Astrocyte (in vitro differentiated cells and primary cell): ENCODE results near the gene STX11. TPM values are rescaled to one million over a fixed set of nuclear protein-coding genes. Genes with fewer than 3 reads are reported as not detected.

Experiments used
- DNase-seq: peaks from one replicate; pipeline ENCODE4 v3.0.0-alpha.2; 2010; ENCODE audit warnings: low read depth
- FAIRE-seq: peaks from 2 replicates; lab custom pipeline; 2011; peaks lifted over from hg19 to GRCh38; lab: Jason Lieb, UNC
- H2AFZ ChIP-seq: 2 replicates; pipeline ENCODE4 v1.6.0; 2012; ENCODE audit warnings: low read depth, low read length, inconsistent platforms
- H3K27ac ChIP-seq: 2 replicates; pipeline ENCODE4 v1.5.1; 2011; ENCODE audit warnings: low read depth, low read length, inconsistent platforms
- H3K27me3 ChIP-seq: 2 replicates; pipeline ENCODE4 v1.6.0; 2011; ENCODE audit warnings: low read length, inconsistent platforms; ENCODE audit not compliant: insufficient read depth
- H3K36me3 ChIP-seq: 2 replicates; pipeline ENCODE4 v1.5.1; 2011; ENCODE audit warnings: low read length, inconsistent platforms; ENCODE audit not compliant: insufficient read depth
- H3K4me1 ChIP-seq: 2 replicates; pipeline ENCODE4 v1.5.1; 2011; ENCODE audit warnings: low read length, inconsistent platforms; ENCODE audit not compliant: insufficient read depth
- H3K4me2 ChIP-seq: 2 replicates; pipeline ENCODE4 v1.6.0; 2012; ENCODE audit warnings: low read length, inconsistent platforms
- H3K4me3 ChIP-seq: 2 replicates; pipeline ENCODE4 v1.5.1; 2011; ENCODE audit warnings: low read depth, mild to moderate bottlenecking, low read length, inconsistent platforms; ENCODE audit not compliant: insufficient read depth
- H3K79me2 ChIP-seq: 2 replicates; pipeline ENCODE4 v1.6.0; 2012; ENCODE audit warnings: mild to moderate bottlenecking, low read length, inconsistent platforms; ENCODE audit not compliant: insufficient read depth
- H3K9ac ChIP-seq: 2 replicates; pipeline ENCODE4 v1.6.0; 2012; ENCODE audit warnings: mild to moderate bottlenecking, low read length, inconsistent platforms
- H3K9me3 ChIP-seq: 2 replicates; pipeline ENCODE4 v1.5.1; 2012; ENCODE audit warnings: low read depth, mild to moderate bottlenecking, low read length, inconsistent platforms; ENCODE audit not compliant: insufficient read depth
- H4K20me1 ChIP-seq: 2 replicates; pipeline ENCODE4 v1.6.0; 2012; ENCODE audit warnings: low read length, inconsistent platforms; ENCODE audit not compliant: insufficient read depth
- H3K27ac Mint-ChIP-seq: one replicate; pipeline ENCODE4 v1.8.0; 2021; ENCODE audit warnings: mild to moderate bottlenecking, mixed read lengths; ENCODE audit not compliant: unreplicated experiment
- H3K27me3 Mint-ChIP-seq: one replicate; pipeline ENCODE4 v1.8.0; 2021; ENCODE audit warnings: low read depth, mixed read lengths; ENCODE audit not compliant: unreplicated experiment
- H3K36me3 Mint-ChIP-seq: one replicate; pipeline ENCODE4 v1.8.0; 2021; ENCODE audit warnings: low read depth, mixed read lengths; ENCODE audit not compliant: unreplicated experiment
- H3K4me1 Mint-ChIP-seq: one replicate; pipeline ENCODE4 v1.8.0; 2021; ENCODE audit warnings: low read depth, mixed read lengths; ENCODE audit not compliant: unreplicated experiment
- H3K4me3 Mint-ChIP-seq: one replicate; pipeline ENCODE4 v1.8.0; 2021; ENCODE audit warnings: mild to moderate bottlenecking, moderate library complexity, mixed read lengths; ENCODE audit not compliant: unreplicated experiment
- H3K9me3 Mint-ChIP-seq: one replicate; pipeline ENCODE4 v1.8.0; 2021; ENCODE audit warnings: mild to moderate bottlenecking, mixed read lengths; ENCODE audit not compliant: unreplicated experiment
- EZH2 ChIP-seq: IDR thresholded peaks from 2 replicates; pipeline ENCODE4 v1.6.1; 2012; ENCODE audit warnings: mild to moderate bottlenecking, low read length, inconsistent platforms; ENCODE audit not compliant: insufficient read depth
- total RNA-seq: library from RNA; stranded (reverse); gene quantifications from 2 replicates; pipeline ENCODE4 v1.2.1, GENCODE V29; 2021
- TF ChIP-seq, protein P1 (sequence below): IDR thresholded peaks from 2 replicates; pipeline ENCODE4 v1.5.1; 2011; ENCODE audit warnings: low read depth, mild to moderate bottlenecking, inconsistent platforms, low read length, moderate library complexity; ENCODE audit not compliant: insufficient read depth

The STX11 gene
- total RNA-seq, 1 donor from 2014 or later = 2.0 TPM

DNA sequence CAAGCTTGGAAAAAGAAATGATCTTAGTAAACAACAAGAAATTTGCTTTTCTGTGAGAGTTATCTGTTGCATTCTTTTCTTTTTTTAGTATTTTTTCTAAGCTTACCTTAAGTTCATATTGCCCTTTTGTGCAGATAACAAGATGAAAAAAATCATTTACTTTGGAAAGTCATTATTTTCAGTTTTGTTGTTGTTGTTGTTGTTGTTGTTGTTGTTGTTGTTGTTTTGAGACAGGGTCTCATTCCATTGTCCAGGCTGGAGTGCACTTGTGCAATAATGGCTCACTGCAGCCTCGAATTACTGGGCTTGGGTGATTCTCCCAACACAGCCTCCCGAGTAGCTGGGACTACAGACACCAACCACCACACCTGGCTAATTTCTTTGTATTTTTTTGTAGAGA is 8.8 kb upstream of the STX11 start:
- Mint-ChIP-seq H3K4me1 (peaks cover 1% of the 10 kb centered on the region), H3K9me3 (no peaks in the 10 kb centered on the region), H3K27ac (no peak overlapping the region), H3K4me3 (no peak overlapping the region), H3K36me3 (no peaks in the 10 kb centered on the region), H3K27me3 (peaks cover 2% of the 10 kb centered on the region)
- no peaks in the 10 kb centered on the region for H3K36me3 ChIP-seq
- H2AFZ ChIP-seq = no peak overlapping the region
- FAIRE-seq = no peak
- no peak overlapping the region for H3K9ac ChIP-seq
- H3K4me3 ChIP-seq = no peak overlapping the region
- TF ChIP-seq EZH2 = no peak
- TF ChIP-seq, protein P1, sequence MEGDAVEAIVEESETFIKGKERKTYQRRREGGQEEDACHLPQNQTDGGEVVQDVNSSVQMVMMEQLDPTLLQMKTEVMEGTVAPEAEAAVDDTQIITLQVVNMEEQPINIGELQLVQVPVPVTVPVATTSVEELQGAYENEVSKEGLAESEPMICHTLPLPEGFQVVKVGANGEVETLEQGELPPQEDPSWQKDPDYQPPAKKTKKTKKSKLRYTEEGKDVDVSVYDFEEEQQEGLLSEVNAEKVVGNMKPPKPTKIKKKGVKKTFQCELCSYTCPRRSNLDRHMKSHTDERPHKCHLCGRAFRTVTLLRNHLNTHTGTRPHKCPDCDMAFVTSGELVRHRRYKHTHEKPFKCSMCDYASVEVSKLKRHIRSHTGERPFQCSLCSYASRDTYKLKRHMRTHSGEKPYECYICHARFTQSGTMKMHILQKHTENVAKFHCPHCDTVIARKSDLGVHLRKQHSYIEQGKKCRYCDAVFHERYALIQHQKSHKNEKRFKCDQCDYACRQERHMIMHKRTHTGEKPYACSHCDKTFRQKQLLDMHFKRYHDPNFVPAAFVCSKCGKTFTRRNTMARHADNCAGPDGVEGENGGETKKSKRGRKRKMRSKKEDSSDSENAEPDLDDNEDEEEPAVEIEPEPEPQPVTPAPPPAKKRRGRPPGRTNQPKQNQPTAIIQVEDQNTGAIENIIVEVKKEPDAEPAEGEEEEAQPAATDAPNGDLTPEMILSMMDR = no peak
- H3K27me3 ChIP-seq = no peaks in the 10 kb centered on the region
- no peak overlapping the region for H3K27ac ChIP-seq
- DNase-seq = no peak
- no peaks in the 10 kb centered on the region for H3K9me3 ChIP-seq
- no peaks in the 10 kb centered on the region for H4K20me1 ChIP-seq
- no peaks in the 10 kb centered on the region for H3K4me1 ChIP-seq
- H3K79me2 ChIP-seq = no peaks in the 10 kb centered on the region
- H3K4me2 ChIP-seq = no peak overlapping the region

DNA sequence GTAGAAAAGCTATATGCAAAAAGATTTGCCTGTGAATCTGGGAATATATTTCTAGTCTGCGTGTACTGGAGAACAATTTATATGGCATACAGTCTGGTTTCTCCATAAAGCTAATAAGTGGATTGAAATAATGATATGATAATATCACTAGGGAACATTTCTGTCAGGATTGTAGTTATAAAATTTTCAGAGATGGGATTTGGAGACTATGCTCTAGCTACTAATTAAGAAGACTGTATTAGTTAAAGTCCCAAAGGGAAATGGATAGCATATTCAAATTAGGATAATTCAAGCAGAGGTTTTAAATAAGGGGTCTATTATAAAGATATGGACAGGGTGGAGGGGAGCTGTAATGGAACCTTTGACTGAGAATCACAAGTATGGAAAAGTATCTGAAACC is 7.2 kb upstream of the STX11 start:
- no peaks in the 10 kb centered on the region for H3K36me3 ChIP-seq
- H3K27me3 Mint-ChIP-seq = peaks cover 18% of the 10 kb centered on the region
- H3K9me3 Mint-ChIP-seq = no peaks in the 10 kb centered on the region
- H3K4me3 ChIP-seq = no peak overlapping the region
- no peaks in the 10 kb centered on the region for H4K20me1 ChIP-seq
- H3K27ac ChIP-seq = no peak overlapping the region
- no peak overlapping the region for H3K4me3 Mint-ChIP-seq
- no peaks in the 10 kb centered on the region for H3K4me1 ChIP-seq
- H3K9me3 ChIP-seq = no peaks in the 10 kb centered on the region
- TF ChIP-seq, protein P1 = no peak
- no peak for TF ChIP-seq EZH2
- no peaks in the 10 kb centered on the region for H3K79me2 ChIP-seq
- no peak overlapping the region for H3K9ac ChIP-seq
- H3K27ac Mint-ChIP-seq = no peak overlapping the region
- no peak overlapping the region for H3K4me2 ChIP-seq
- no peaks in the 10 kb centered on the region for H3K36me3 Mint-ChIP-seq
- FAIRE-seq (no peak), DNase-seq (no peak)
- peaks cover 1% of the 10 kb centered on the region for H3K4me1 Mint-ChIP-seq
- no peak overlapping the region for H2AFZ ChIP-seq
- no peaks in the 10 kb centered on the region for H3K27me3 ChIP-seq

DNA sequence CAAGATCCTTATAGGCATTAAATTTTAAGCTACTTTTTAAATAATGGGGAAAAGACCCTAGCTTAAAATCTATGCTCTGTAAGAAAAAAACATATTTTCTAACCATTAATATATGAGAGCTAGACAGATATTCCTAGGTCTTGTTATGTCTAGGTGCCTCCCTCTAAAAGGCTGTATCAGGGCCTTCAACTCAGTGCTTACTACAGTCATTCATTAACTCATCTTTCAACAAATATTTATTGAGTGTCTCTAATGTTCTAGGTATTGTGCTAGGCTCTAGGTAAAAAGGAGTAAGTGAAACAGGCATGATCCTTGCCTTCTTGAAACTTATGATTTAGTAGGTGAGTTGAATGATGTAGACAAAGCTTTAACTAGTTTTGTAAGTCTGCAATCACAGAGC is 6.4 kb upstream of the STX11 start:
- Histone ChIP-seq H3K27me3 (no peaks in the 10 kb centered on the region), H3K36me3 (no peaks in the 10 kb centered on the region), H2AFZ (no peak overlapping the region), H3K4me3 (no peak overlapping the region), H3K79me2 (no peaks in the 10 kb centered on the region), H3K4me1 (no peaks in the 10 kb centered on the region), H4K20me1 (no peaks in the 10 kb centered on the region), H3K9me3 (no peaks in the 10 kb centered on the region), H3K27ac (no peak overlapping the region), H3K4me2 (no peak overlapping the region), H3K9ac (no peak overlapping the region)
- TF ChIP-seq EZH2 = no peak
- TF ChIP-seq, protein P1 = no peak
- no peaks in the 10 kb centered on the region for H3K9me3 Mint-ChIP-seq
- no peak overlapping the region for H3K27ac Mint-ChIP-seq
- DNase-seq (no peak), FAIRE-seq (no peak)
- H3K27me3 Mint-ChIP-seq = peaks cover 24% of the 10 kb centered on the region
- H3K4me1 Mint-ChIP-seq = peaks cover 1% of the 10 kb centered on the region
- H3K4me3 Mint-ChIP-seq = no peak overlapping the region
- H3K36me3 Mint-ChIP-seq = no peaks in the 10 kb centered on the region
